CD4-positive, alpha-beta memory T cell (primary cell): Measurements from ENCODE around the gene GSTO1. TPM values are rescaled to one million over a fixed set of nuclear protein-coding genes. Genes with fewer than 3 reads are reported as not detected.
A peak's percentile ranks its signal among the peaks of the same experiment; 100 is the strongest.

Experiments
- CTCF ChIA-PET: fragments of 350-600 bp; sonication (Branson Sonifier 250); formaldehyde crosslinking; loops from one replicate; lab custom pipeline; 2021; ENCODE audit warnings: inconsistent platforms; ENCODE audit not compliant: partially characterized antibody; lab: Charles Lee
- POLR2A ChIA-PET: fragments of 350-600 bp; sonication (Branson Sonifier 250); formaldehyde crosslinking; loops from one replicate; lab custom pipeline; 2021; ENCODE audit not compliant: partially characterized antibody; lab: Charles Lee
- DNase-seq, 5 donors: peaks; one replicate each; pipeline versions ENCODE4 v3.0.0 to v3.0.0-alpha.2; 2020 to 2022; ENCODE audit warnings: mixed read lengths in 1 of 5
- H3K27ac ChIP-seq: one replicate; pipeline ENCODE4 v1.7.0; 2013; ENCODE audit warnings: low read depth, low read length
- H3K27me3 ChIP-seq: 2 replicates; pipeline ENCODE4 v1.7.0; 2013; ENCODE audit warnings: mild to moderate bottlenecking, low read length, moderate library complexity; ENCODE audit not compliant: insufficient read depth
- H3K36me3 ChIP-seq: 2 replicates; pipeline ENCODE4 v1.7.0; 2013; ENCODE audit warnings: mild to moderate bottlenecking, low read length, moderate library complexity; ENCODE audit not compliant: insufficient read depth
- H3K4me1 ChIP-seq: 2 replicates; pipeline ENCODE4 v1.7.0; 2013; ENCODE audit warnings: mild to moderate bottlenecking, low read length, moderate library complexity; ENCODE audit not compliant: insufficient read depth
- H3K4me3 ChIP-seq, 2 donors: one replicate each; pipeline ENCODE4 v1.7.0; 2013; ENCODE audit warnings: low read length in 2 of 2, mild to moderate bottlenecking in 1 of 2
- H3K9me3 ChIP-seq, 2 donors: one replicate each; pipeline ENCODE4 v1.7.0; 2013; ENCODE audit warnings: low read length in 2 of 2, control low read depth in 1 of 2; ENCODE audit not compliant: control insufficient read depth in 1 of 2
- H3K27ac Mint-ChIP-seq, 7 donors: one replicate each; pipeline ENCODE4 v1.8.0; 2020 to 2021; ENCODE audit warnings: mixed read lengths in 7 of 7, mild to moderate bottlenecking in 6 of 7, inconsistent platforms in 3 of 7, moderate library complexity in 3 of 7
- H3K27me3 Mint-ChIP-seq, 2 donors: one replicate each; pipeline ENCODE4 v1.8.0; 2020 to 2021; ENCODE audit warnings: mixed read lengths in 2 of 2
- H3K36me3 Mint-ChIP-seq, 2 donors: one replicate each; pipeline ENCODE4 v1.8.0; 2020 to 2021; ENCODE audit warnings: mixed read lengths in 2 of 2, inconsistent platforms in 1 of 2, mild to moderate bottlenecking in 1 of 2
- H3K4me1 Mint-ChIP-seq, 4 donors: one replicate each; pipeline ENCODE4 v1.8.0; 2020 to 2021; ENCODE audit warnings: mixed read lengths in 4 of 4, mild to moderate bottlenecking in 1 of 4
- H3K4me3 Mint-ChIP-seq, 8 donors: one replicate each; pipeline ENCODE4 v1.8.0; 2020 to 2021; ENCODE audit warnings: mixed read lengths in 8 of 8, mild to moderate bottlenecking in 7 of 8, moderate library complexity in 6 of 8, inconsistent platforms in 3 of 8
- H3K9me3 Mint-ChIP-seq, 8 donors: one replicate each; pipeline ENCODE4 v1.8.0; 2020 to 2021; ENCODE audit warnings: mixed read lengths in 8 of 8, mild to moderate bottlenecking in 5 of 8, inconsistent platforms in 3 of 8, moderate library complexity in 1 of 8
- intact Hi-C: fragments of 100-400 bp; cut with micrococcal nuclease; formaldehyde crosslinking; loops from one replicate; pipeline ENCODE4 v1.15.1; 2023
- microRNA-seq: library from miRNA; unstranded; fragments of <30 nt; microRNA quantifications from one replicate; pipeline ENCODE4 v1.2.0, GENCODE V29; 2021; ENCODE audit warnings: borderline replicate concordance, borderline number of aligned reads, borderline microRNAs expressed, mixed read lengths
- polyA plus RNA-seq, 2 donors: library from polyadenylated mRNA; unstranded; fragments of 300-500 nt; fragmentation: Illumina TruSeq; gene quantifications; one replicate each; pipeline ENCODE4 v1.2.3, GENCODE V29; 2021
- total RNA-seq, 2 experiments: library from RNA; stranded (reverse); gene quantifications; one replicate each; pipeline ENCODE4 v1.2.3, GENCODE V29; 2021

Gene GSTO1
- total and polyA plus RNA-seq, 4 experiments from 2014 or later = 52.8 to 207 (median 105) TPM

DNA sequence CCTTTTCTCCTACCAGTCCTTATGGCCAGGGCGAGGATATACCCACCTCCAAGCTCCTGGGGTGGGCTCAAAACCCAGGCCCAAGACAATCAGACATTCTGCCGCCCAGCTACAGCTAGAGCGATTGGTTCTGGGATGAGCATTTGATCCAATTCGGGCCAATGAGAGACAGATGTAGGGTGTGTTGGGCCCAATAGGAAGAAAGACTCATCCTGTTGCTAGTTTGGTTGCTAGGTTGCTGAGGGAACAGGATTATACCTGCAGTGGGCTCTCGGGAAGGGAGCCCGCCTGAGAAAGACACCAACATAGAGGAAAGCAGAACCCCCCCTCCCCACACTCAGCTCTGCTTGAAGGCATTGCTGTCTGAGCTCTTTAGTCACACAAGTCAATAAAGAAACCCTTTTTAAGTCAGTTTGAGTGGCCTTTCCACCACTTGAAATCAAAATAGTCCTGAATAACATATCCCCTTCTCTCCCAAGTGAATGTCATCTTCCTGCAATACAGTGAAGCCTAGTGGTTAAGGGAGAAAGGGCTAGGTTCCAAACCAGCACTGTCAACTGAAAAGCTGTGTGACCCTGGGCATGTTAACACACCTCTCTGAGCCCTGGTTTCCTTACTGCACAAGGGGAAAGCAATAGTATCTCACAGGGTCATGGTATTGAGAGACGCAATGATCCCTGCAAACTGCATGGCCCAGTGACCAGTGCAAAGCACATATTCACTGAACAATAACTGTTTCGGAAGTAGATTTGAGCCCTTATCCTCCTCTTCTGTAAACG, 61.8 kb downstream of the GSTO1 start:
- Mint-ChIP-seq H3K9me3 (no peaks in the 10 kb centered on the region), H3K4me1 (peaks cover 21 to 58% (median 43%) of the 10 kb centered on the region in 4 donors), H3K4me3 (no peak overlapping the region), H3K36me3 (peaks cover 17 to 44% of the 10 kb centered on the region in 2 donors), H3K27ac (peak overlapping the region in 1 of 7 donors; percentile 10), H3K27me3 (no peaks in the 10 kb centered on the region)
- Histone ChIP-seq H3K36me3 (peaks cover 36% of the 10 kb centered on the region), H3K27ac (no peak overlapping the region), H3K4me3 (no peak overlapping the region), H3K9me3 (no peaks in the 10 kb centered on the region), H3K27me3 (no peaks in the 10 kb centered on the region), H3K4me1 (peaks cover 25% of the 10 kb centered on the region)
- intact Hi-C loops = no loop called here
- POLR2A ChIA-PET = interaction anchor here (2.8 kb wide), 1 partner anchor 22 kb away, joined by 8 read pairs; the partner anchor contains the start of gene ITPRIP
- DNase-seq = no peak
- CTCF ChIA-PET = interaction anchor here (1.0 to 8.1 kb wide), 4 partner anchors 9 to 35 kb away, joined by 3 to 65 read pairs (median 32); partner anchors contain the start of gene CFAP58

Small RNA genes within 50 kb of the gene (microRNA-seq; reads per million reads assigned to microRNA genes)
- gene MIR4482 (not detected), gene MIR609 (not detected)

Other genes starting within 250 kb of the GSTO1 start
- gene COL17A1, start 169.0 kb upstream of the GSTO1 start, total RNA-seq = not detected
- gene COL17A1, start 169.0 kb upstream of the GSTO1 start, polyA plus RNA-seq = not detected
- 10 to 100 TPM; 12.2 to 12.4 TPM for gene SFR1, start 132.7 kb upstream of the GSTO1 start, total RNA-seq
- 10 to 100 TPM; 10.0 to 15.8 TPM for gene SFR1, start 132.7 kb upstream of the GSTO1 start, polyA plus RNA-seq
- not detected for gene CFAP43, start 22.5 kb upstream of the GSTO1 start, total RNA-seq
- not detected for gene CFAP43, start 22.5 kb upstream of the GSTO1 start, polyA plus RNA-seq
- gene GSTO2, start 14.3 kb downstream of the GSTO1 start, total RNA-seq = 1 to 10 TPM; 1.6 to 2.3 TPM
- 1 to 10 TPM in 1 of 2 donors, under 1 TPM in 1; 0.94 to 1.2 TPM for gene GSTO2, start 14.3 kb downstream of the GSTO1 start, polyA plus RNA-seq
- 10 to 100 TPM; 15.6 to 15.7 TPM for gene ITPRIP, start 83.6 kb downstream of the GSTO1 start, total RNA-seq
- gene ITPRIP, start 83.6 kb downstream of the GSTO1 start, polyA plus RNA-seq = 10 to 100 TPM; 10.3 to 12.8 TPM
- gene CFAP58, start 98.9 kb downstream of the GSTO1 start, total RNA-seq = not detected
- gene CFAP58, start 98.9 kb downstream of the GSTO1 start, polyA plus RNA-seq = not detected